ENCODE data around the gene ANKFN1. TPM values are rescaled to one million over a fixed set of nuclear protein-coding genes. Genes with fewer than 3 reads are reported as not detected.
"Not testable (repeated sequence)": the region's sequence is repeated elsewhere in the genome, so short reads cannot be mapped to it uniquely, and the experiment has no call there.

The ANKFN1 gene
- total RNA-seq, 3 donors from 2014 or later: 4.1 to 12.8 (median 5.6) TPM

DNA sequence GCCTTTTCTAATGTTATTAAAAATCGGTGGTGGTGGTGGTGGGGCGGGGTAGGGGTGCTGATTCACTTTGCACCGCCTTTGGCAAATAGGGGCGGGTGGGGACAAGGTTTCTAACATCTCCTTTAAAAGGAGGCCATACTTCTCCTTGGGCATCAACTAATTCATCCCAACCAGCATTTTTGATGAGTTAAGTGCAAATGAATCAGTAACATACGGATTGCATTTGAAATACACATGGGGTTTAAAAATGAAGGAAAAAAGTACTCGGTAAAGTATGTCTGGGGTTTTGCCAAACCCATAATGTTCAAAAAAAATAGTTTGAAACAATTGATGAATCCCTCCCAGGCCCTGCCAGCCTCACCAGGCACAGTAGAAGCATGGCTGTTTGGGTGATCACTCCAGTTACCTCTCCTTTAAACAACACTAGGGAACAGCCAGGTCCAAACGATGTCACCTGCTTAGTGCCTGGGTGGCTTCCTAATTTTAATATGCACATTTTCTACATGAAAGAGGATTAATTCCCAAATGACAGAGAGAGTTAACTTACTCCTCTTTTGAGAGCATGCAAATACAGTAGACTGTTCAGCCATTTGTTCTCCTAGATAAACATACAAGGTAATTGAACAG lies 107.2 kb downstream of the ANKFN1 start:
- Histone ChIP-seq H3K27ac (no peak overlapping the region), H3K27me3 (no peaks in the 10 kb centered on the region), H3K4me1 (no peaks in the 10 kb centered on the region), H3K9me3 (no peaks in the 10 kb centered on the region), H3K4me3 (no peak overlapping the region), H3K36me3 (no peaks in the 10 kb centered on the region)
- intact Hi-C loops (cut with DNase I; ENCODE audit: low total_unique reads): no loop called here
- no peak for DNase-seq (ENCODE audit: low spot score in 2 of 2)
- TF ChIP-seq, protein P1, sequence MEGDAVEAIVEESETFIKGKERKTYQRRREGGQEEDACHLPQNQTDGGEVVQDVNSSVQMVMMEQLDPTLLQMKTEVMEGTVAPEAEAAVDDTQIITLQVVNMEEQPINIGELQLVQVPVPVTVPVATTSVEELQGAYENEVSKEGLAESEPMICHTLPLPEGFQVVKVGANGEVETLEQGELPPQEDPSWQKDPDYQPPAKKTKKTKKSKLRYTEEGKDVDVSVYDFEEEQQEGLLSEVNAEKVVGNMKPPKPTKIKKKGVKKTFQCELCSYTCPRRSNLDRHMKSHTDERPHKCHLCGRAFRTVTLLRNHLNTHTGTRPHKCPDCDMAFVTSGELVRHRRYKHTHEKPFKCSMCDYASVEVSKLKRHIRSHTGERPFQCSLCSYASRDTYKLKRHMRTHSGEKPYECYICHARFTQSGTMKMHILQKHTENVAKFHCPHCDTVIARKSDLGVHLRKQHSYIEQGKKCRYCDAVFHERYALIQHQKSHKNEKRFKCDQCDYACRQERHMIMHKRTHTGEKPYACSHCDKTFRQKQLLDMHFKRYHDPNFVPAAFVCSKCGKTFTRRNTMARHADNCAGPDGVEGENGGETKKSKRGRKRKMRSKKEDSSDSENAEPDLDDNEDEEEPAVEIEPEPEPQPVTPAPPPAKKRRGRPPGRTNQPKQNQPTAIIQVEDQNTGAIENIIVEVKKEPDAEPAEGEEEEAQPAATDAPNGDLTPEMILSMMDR (IDR thresholded peaks at IDR 0.05): no peak
- TF ChIP-seq POLR2AphosphoS5 (IDR thresholded peaks at IDR 0.05) (no peak), POLR2A (IDR thresholded peaks at IDR 0.05) (no peak)

DNA sequence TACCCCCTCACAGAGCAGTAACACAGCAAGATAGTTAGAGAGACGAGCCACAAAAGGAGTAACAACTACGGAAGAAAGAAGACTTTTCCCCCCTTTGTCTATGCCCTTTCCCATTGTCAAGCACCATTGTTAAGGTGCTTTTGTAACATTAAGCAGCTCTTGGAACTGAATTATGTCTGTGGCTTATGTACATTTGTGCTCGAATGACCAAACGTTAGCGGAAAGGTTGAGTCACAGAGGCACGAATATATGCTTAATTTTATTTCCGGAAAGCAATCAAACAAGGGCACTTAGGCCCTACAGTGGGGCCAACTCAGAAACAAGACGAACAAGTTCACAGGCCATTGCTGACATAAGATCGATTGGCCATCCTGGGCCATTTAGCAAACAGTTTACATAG lies 109.5 kb downstream of the ANKFN1 start:
- TF ChIP-seq POLR2AphosphoS5 (IDR thresholded peaks at IDR 0.05) (no peak), POLR2A (IDR thresholded peaks at IDR 0.05) (no peak)
- TF ChIP-seq, protein P1 (IDR thresholded peaks at IDR 0.05): no peak
- Histone ChIP-seq H3K9me3 (no peaks in the 10 kb centered on the region), H3K27ac (no peak overlapping the region), H3K36me3 (no peaks in the 10 kb centered on the region), H3K4me3 (no peak overlapping the region), H3K4me1 (no peaks in the 10 kb centered on the region), H3K27me3 (no peaks in the 10 kb centered on the region)
- no peak for DNase-seq (ENCODE audit: low spot score in 2 of 2)
- intact Hi-C loops (cut with DNase I; ENCODE audit: low total_unique reads): no loop called here

DNA sequence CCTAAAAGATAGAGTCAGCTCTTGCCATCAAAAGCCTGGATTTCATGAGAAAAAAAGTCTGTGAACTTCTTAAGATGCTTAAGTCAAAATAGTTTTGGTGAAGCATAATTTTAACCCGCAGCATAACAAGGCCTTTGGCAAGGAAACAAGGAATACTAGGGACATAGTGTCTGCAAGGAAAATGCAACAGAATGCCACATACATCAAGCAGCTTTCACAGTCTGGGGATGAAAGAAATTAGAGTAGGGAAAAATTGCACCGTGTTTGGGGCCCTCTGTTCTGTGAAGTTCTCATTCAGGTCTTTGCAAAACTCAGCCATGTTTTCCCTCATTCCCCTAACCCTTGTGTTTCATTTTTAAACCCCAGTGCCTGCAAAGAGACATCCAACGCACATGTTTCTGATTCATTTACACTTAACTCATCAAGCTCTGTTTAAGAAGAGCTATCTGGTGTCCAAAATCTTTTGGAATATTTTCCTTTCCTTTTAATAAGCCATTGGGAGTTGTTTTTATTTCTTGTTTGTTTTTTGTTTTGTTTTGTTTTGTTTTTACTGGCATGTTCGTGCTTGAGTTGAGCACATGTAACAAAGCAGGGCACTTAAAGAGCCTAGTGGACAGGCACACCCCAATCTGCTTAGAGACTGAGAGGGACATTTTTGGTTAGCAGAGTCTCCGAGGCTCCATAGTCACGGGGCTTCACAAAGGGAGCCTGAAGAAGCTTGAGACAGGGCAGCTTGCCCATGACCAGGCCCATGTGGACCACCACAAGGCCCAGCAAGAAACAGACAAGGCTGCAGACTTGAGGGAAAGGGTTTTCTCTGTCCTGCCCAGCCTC lies 116.5 kb downstream of the ANKFN1 start:
- intact Hi-C loops (cut with DNase I; ENCODE audit: low total_unique reads): no loop called here
- no peak for DNase-seq (ENCODE audit: low spot score in 2 of 2)
- TF ChIP-seq POLR2AphosphoS5 (IDR thresholded peaks at IDR 0.05): no peak
- TF ChIP-seq, protein P1 (IDR thresholded peaks at IDR 0.05): no peak
- no peak for TF ChIP-seq POLR2A (IDR thresholded peaks at IDR 0.05)
- Histone ChIP-seq H3K9me3 (no peaks in the 10 kb centered on the region), H3K27ac (peak overlapping the region in 1 of 2 donors; percentile 20), H3K4me3 (no peak overlapping the region), H3K4me1 (no peaks in the 10 kb centered on the region), H3K36me3 (no peaks in the 10 kb centered on the region), H3K27me3 (no peaks in the 10 kb centered on the region)

DNA sequence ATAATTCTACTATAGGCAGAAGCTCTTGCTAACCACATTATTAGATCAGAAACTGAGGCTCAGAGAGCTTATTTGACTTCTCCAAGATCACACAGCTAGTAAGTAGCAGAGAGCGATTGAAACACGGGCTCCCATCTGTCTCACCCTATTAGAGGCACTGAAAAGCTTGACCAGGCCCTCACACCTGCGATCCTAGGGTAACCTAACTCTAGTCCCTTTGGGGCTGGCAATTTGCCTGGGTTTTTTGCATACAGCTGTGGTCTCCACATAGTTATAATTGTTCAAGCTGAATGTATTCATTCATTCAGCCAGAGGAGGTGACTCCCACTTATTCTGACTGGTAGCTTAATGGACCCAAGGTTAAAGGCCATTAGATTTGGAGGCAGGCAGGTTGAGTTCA lies 121.2 kb downstream of the ANKFN1 start:
- Histone ChIP-seq H3K27ac (no peak overlapping the region), H3K27me3 (no peaks in the 10 kb centered on the region), H3K4me1 (no peaks in the 10 kb centered on the region), H3K4me3 (no peak overlapping the region), H3K36me3 (no peaks in the 10 kb centered on the region), H3K9me3 (no peaks in the 10 kb centered on the region)
- no peak for DNase-seq (ENCODE audit: low spot score in 2 of 2)
- intact Hi-C loops (cut with DNase I; ENCODE audit: low total_unique reads): no loop called here
- TF ChIP-seq, protein P1 (IDR thresholded peaks at IDR 0.05): no peak

DNA sequence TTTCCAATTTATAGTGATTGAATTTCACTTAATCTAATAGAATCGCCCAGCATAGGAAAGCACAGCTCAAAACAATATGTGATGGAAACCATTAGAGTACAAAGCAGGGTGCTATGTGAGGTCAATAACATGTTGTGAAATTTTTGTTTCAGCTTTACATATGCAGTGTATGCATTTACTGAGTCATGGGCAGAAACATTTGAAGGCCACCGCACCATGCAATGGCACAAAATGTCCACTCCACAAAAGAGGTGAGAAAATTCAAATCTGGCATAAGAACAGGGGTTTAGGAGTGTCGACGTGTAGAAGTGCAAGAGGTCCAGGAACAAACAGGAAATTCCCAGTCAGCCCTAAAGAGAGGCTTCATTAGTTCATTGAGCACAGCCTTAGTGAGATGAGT lies 131.2 kb downstream of the ANKFN1 start:
- H3K36me3 ChIP-seq: no peaks in the 10 kb centered on the region
- H3K27ac ChIP-seq: no peak overlapping the region
- no peak for DNase-seq (ENCODE audit: low spot score in 2 of 2)
- intact Hi-C loops (cut with DNase I; ENCODE audit: low total_unique reads): no loop called here
- no peak overlapping the region for H3K4me3 ChIP-seq
- no peaks in the 10 kb centered on the region for H3K27me3 ChIP-seq
- no peaks in the 10 kb centered on the region for H3K4me1 ChIP-seq
- TF ChIP-seq POLR2AphosphoS5 (IDR thresholded peaks at IDR 0.05): no peak
- TF ChIP-seq, protein P1 (IDR thresholded peaks at IDR 0.05): no peak
- no peak for TF ChIP-seq POLR2A (IDR thresholded peaks at IDR 0.05)
- H3K9me3 ChIP-seq: no peaks in the 10 kb centered on the region

DNA sequence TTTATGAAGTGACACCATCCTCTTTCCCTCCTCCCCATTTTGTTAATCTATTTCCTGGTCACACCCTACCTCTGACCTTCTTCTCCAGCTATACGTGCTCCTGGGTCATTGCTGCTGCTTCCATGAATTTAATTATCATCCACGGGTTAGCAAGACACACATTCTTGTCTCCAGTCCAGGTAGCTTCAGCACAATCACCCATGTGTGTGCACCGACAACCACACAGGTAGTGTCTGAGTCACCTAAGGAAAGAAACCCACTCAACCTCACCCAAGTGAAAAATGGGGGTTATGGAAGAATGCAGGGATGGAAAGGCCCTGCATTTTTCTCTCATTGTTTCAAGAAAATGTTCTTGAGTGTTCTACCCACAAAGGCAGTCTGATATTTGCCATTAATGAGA lies 135.5 kb downstream of the ANKFN1 start:
- H3K36me3 ChIP-seq; H3K27ac ChIP-seq; H3K4me1 ChIP-seq; DNase-seq (ENCODE audit: low spot score in 2 of 2); H3K9me3 ChIP-seq; intact Hi-C loops (cut with DNase I; ENCODE audit: low total_unique reads); H3K4me3 ChIP-seq; H3K27me3 ChIP-seq: not testable (repeated sequence)

All from breast epithelium (tissue), 4 donors.